ENCODE data around the gene SLC13A1.

SLC13A1 gene

DNA sequence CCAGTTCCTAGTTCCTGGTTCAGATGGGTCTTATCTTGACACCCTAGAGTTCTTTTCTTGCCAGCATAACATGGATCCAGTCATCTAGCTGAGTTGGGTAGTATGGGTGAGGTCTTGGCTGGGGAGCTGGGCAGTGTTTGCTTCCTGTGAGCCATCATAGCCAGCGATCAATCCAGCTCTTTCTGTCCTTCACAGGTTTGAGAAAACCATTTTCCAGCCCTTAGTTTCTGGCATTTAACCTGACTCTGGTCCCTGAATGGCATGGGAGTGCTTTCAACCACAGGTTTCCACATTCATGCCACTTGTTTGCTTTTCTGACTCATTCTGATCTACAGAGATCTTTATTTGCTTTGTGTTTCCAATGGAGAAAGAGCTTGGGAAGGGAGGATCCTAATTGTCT, 8.6 kb downstream of the SLC13A1 start:
- DNase-seq, result no peak

DNA sequence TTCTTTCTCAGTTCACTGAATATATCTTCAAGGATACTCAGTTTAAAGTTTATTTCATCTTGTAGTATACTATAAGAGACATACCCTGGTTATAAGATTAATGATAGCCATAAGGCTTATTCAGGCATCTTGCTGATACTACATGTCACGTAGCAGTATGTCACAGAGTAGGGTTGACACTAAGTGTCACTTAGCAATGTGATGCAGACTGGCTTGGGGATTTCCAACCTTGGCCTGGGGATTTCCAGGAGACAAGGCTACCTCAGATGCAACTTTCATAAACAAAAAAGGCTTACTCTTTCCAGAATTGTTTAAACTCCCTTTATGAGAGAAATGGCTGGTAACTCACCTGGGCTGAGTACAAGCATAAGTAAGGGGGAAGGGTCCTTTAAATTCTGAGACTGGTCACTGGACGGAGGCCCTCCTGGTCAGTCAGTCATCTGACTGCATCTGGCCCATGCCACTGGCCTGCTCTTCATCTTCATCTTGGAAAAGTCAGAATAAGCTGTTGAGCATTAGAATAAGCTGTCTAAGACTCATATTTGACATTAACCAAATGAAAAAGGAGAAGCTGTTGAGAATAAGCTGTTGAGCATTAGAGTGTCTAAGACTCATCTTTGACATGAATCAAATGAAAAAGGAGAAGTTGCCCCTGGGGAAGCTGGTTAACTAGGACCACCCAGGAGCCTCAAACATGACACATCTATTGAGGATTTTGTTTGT, 9.5 kb downstream of the SLC13A1 start:
- DNase-seq, result no peak

GRCh38 chr7:123185756-123186155, 14.0 kb downstream of the SLC13A1 start:
- DNase-seq, result no peak

DNA sequence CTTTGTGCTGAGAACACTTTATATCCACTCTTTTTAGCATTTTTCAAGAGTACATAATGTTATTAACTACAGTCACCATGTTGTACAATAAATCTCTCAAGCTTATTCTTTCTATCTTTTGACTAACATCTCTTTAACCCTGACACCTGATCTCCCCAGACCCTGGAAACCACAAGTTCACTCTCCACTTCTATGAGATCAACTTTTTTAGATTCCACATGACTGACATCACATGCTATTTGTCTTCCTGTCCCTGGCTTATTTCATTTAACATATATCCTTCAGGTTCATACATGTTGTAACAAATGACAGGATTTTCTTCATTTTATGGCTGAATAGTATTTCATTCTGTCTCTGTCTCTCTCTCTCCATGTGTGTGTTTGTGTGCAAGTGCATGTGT, 15.5 kb downstream of the SLC13A1 start:
- no peak for DNase-seq

DNA sequence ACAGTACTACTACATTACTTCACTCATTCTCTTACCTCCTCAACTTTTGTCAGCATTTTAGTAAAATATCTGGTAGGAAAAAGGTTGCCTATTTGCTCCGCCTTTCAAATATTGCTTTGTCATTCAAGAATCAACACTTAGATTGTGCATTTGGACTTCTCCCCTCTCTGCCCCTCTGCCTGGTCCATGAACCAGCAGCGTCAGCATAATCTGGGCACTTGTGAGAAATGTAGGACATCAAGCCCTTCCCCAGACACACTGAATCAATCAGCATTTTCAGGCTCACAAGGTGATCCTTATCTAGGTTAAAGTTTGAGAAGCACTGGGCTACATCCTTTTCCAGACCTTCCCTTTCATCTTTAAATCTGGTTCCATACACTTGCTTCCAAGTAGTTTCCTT, 16.3 kb downstream of the SLC13A1 start:
- DNase-seq, result no peak

- no peak for DNase-seq
Observed at GRCh38 chr7:123177442-123177841, 22.3 kb downstream of the SLC13A1 start.

DNA sequence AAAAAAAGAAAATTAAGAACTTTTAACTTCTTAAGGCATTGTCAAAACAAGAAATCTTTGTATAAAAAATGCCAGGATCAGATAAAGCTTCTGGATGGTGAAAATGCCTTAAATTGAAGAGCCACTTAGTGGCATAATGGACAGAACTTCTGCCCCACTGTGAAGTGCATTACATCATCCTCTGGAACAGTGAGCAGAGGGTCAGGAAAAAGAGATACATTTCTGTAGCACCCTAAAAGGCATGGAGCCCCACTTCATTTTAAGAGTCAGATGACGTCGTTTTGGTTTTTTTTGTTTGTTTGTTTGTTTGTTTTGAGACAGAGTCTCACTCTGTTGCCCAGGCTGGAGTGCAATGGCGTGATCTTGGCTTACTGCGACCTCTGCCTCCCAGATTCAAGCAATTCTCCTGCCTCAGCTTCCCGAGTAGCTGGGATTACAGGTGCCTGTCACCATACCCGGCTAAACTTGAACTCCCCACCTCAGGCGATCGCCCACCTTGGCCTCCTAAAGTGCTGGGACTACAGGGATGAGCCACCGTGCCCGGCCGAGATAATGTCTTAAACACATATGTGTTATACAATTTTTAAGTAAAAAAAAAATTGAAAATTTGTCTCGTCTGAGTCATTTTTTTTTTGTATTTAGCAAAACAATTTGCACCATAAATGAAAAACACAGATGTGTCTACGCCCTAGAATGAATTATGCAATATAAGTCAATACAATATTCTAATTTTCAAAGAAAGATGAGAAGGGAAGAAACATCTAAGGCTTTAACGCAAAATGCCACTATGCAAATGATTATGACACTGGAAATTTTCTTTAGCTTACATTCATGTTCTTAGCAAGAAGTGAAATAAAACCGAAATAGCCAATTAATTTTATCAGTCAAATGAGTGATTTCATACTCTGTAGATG, 29.2 kb downstream of the SLC13A1 start:
- no peak for DNase-seq

DNA sequence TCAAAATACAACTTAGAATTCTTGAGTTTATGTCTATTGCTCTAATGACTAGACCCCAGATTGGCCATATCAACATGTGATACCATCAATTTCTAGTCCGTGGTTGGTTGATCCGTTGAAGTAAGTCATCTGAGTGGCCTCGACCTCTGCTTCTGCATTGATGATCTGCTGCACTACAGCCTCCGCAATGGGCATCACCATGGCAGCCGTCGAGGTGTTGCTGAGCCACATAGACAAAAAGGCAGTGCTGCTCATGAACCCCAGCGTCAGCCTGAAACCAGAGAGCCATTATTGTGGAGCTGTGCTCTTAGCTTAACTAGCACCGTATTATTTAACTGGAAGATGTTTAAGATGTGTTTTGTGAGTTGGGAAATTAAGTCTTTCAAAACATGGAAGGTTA, 30.7 kb downstream of the SLC13A1 start:
- DNase-seq, result no peak

DNA sequence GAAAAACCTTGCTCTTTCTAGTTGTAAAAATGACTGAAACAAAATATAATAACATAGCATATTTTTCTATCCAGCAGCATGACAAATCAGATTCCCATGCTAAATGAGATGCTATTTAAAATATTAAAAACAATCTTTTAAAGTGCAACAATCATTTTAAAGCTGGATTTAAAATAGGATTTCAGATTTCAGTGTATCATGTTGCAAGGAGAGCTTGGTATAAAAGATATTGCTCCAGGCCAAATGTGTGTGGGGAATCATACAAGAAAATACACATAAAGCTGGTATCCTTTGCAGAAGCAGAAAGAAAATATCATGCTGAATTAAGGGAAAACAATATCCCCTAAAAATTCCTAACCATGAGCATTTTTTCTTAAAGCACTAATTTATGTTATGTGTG, 42.2 kb downstream of the SLC13A1 start:
- no peak for DNase-seq

DNA sequence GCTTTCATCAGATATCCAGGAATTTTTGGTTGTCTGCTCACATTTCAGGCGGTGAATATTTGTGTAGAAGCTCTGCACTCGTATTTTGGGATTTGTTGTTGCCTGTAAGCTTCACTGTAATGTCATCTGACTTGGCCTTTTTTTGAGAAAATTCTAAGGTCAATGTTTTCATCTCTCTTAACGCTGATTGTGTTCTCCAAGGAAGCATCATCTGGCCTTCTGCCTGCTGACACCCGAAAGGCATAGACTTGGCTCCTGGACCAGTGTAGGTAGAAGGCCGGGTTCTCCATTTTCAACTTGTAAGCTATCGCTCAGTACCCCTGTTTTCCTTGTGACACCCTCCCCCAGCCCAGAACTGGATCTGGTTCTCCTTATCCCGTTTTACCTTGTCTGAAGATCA, 44.2 kb downstream of the SLC13A1 start:
- DNase-seq, result peak in 1 of 14 donors; percentile 57

DNA sequence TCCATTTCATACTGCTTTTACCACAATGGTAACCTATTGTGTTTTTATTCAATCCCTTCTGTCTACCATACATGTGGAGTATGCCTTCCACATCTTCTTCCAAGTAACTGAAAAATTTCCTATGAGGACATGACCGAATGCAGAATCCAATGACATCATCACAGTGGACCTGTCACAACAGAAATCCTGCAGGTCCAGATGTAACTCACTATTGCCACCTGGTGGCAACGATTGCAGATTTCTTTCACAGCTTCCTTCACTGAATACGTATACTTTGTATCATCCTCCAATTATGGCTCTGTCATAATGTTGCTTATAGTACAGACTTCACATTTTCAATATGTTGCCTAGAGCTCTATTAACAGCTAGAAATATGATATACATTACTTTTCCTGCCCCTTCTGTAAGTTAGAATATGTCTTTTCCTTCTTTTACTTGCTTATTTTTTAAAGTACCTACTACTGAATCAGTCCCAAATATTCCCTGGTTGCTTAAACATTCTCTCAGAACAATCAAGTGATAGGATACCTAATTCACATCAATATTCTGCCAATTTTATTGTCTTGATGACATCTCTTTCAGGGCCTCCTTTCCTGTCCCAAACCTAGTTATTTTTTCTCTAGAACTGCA, 45.4 kb downstream of the SLC13A1 start:
- DNase-seq, result peak in 12 of 14 donors; percentile 2 to 76 (median 30)

GRCh38 chr7:123151443-123151842, 48.3 kb downstream of the SLC13A1 start:
- no peak for DNase-seq

DNA sequence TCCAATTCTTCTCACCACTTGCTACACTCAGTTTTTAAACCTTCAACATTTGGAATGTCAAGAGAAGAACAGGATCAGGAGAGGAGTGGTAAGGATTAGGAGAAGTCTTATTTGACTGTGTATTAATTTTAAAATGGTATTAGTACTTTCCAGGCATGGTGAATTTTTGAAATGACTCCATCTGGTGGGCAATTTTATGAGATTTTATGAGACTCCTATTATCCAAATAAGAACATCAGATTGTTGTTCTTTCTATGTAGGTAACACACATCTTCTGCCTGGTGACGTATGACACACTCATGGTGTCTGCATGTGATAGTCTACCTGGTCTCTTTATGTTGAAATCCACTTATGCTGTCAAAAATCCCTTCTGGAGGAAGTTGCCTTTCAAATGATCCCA, 51.0 kb downstream of the SLC13A1 start:
- DNase-seq, result no peak

- no peak for DNase-seq
Observed at GRCh38 chr7:123143252-123144006, 56.3 kb downstream of the SLC13A1 start.

GRCh38 chr7:123140561-123140960, 59.2 kb downstream of the SLC13A1 start:
- DNase-seq, result no peak

DNA sequence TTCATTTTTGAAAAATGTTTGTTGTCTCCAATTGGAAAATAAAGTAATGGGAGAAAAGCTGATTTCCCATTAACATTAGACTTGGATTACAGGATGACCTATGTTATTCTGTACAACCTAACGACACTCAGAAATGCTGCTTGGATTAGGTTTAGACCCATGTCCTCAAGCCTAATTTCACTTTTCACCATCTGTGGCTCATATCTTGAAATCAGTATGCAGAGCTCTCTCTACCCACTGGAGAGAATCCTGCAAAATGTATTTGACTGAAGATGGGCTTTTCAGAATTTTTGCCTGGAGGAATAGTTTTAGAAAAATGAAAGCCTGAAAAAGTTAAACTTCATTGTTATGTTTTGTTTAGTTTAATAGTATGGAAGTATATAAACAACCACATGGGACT, 63.8 kb downstream of the SLC13A1 start:
- no peak for DNase-seq

DNA sequence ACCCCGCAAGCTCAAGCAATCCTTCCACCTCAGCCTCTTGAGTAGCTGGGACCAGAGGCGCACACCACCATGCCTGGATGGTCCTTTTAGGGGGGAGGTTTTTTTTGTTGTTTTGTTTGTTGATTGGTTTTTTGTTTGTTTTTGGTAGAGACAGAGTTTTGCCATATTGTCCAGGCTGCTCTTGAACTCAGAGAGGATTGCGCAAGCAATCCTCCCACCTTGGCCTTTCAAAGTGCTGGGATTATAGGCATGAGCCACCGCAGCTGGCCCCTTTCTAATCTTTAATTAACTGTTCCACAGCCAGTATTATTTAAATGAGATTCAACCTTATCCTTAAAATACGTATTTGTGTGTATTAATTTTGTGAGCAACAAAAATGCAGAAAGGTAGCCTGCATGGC, 65.8 kb downstream of the SLC13A1 start:
- no peak for DNase-seq

DNA sequence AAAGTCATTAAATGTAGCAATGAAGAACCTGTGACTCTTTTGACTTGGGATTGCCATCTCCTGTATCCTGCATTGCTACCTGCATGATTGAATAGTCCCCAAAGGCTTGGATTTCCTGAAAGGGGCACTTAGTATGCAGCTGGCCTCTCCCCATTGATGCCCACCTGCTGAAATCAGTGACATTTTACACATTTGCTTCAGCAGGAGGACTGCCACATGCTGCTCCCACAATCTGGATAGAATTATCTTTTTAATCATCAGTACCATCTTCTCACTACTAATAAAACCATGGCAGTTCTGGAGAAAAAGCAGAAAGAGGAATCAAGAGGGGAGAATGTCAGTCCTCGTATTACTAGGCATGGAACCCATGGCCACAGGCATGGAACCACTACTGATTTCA, 67.8 kb downstream of the SLC13A1 start:
- peak in 2 of 14 donors; percentile 4 to 98 for DNase-seq

DNA sequence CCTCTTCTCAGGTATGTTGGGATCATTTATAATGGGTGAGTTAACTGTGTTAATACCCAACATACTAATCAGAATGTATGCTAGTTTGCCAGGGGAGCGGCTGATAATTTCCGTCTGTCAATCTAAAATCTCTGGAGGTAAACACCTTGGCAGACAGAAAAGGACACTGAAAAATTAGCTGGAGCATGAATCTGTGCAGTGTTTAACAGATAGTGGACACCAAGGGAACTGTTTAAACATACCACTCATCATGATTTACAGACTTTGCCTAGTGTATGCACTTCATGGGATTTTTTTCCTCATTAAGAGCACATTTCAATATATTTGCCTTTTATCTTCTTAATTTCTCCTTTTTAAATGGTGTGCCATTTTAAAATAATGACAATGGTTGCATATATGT, 68.2 kb downstream of the SLC13A1 start:
- peak in 1 of 14 donors; percentile 91 for DNase-seq

- no peak for DNase-seq
Observed at GRCh38 chr7:123131140-123131539, 68.6 kb downstream of the SLC13A1 start.

DNA sequence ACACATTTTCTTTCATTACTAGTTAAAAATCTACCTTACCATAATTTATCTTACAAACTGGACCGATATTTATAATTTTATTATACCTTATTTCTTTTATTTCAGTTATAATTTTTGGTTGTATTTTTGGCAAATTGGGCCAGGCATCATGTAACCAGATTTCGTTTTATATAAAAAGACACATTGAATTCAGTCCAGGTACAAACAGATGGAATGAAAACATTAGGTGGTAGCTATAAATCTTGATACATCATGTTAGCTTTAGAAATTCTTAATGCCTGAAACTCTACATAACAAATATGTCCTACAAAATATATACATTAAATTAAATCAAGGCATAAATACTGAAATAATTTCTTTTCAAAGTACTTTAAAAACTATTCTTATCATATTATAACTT, 73.1 kb downstream of the SLC13A1 start:
- peak in 1 of 14 donors; percentile 82 for DNase-seq

DNA sequence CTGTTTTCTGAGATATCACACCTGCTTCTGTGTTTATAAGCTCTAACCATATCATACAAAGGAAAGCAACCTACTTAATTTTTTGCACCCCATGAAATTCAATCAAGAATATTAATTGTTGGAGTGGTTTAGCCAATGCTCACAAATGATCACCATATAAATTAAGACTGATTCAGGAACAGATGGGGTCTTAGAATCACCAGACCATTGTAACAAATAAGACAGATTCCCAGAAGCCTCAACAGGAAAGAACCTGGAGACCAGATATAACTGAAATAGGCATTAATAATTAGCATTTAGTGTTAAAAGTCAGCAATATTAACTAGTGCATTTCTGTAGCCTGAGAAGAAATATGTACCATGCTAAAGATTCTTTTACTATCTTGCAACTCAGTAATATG, 73.6 kb downstream of the SLC13A1 start:
- DNase-seq, result peak in 1 of 14 donors; percentile 62

DNA sequence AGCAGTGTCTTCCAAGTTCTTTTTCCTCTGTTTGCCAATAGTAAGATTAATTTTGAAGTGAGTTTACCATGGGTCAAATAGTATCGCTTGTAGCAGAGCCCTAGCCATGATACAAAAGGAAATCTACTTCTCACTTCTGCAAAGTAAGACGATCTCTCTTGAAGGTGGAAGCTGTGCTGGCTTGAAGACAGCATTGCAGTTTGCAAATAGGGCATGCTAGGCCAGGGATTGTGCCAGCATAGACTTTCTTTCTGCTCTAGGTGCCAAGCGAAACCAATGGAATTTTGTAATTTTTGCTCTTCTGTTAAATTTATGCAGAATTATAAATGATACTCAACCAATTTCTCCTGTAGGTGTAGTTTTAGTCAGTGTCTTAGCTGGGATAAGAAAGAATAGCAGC, 74.5 kb downstream of the SLC13A1 start:
- peak in 1 of 14 donors; percentile 62 for DNase-seq
